Heart left ventricle (tissue), 13 donors: ENCODE data around the gene PTPN1.
"Not testable (repeated sequence)": the region's sequence is repeated elsewhere in the genome, so short reads cannot be mapped to it uniquely, and the experiment has no call there.

Experiments used
- POLR2A ChIP-seq, 2 donors: fragments of 450-650 bp; IDR thresholded peaks; one replicate each; pipeline ENCODE4 v1.6.1; 2017; ENCODE audit warnings: antibody characterized with exemption in 2 of 2, mild to moderate bottlenecking in 2 of 2, moderate library complexity in 2 of 2
- TF ChIP-seq, protein P1 (sequence below), 12 donors: fragments of 200-600 bp; sonication (generic) in 4 of 12; IDR thresholded peaks; one replicate each; pipeline versions ENCODE4 v1.5.0 to v1.8.0; 2018 to 2022; ENCODE audit warnings: antibody characterized with exemption in 12 of 12, mild to moderate bottlenecking in 5 of 12
- donor health status: ischemic (EF 13 %, LVEDD 7.1; RV severe dilation, severe dysfunction).
- donor health status: DM: no; HTN: yes; CAD: no.
- donor health status: DM: no; HTN: no; CAD: no.
- donor health status: ischemic (EF 25% LVEDD 6.9; RV normal size, moderate dysfunction).
- donor health status: ischemic (EF 25% LVEDD 5.7; RV mildly dilated, moderate dysfunction).
- donor health status: ischemic (EF 35%, LVEDD 5.7; RV mildly dilated, moderate dysfunction).
- donor health status: nonischemic (EF 11% LVEDD 7.7; RV severe dilation, severe dysfunction).
- donor health status: DM: yes; HTN: yes; CAD: no.
- donor health status: PGD.
- donor health status: ischemic (EF 29% LVEDD 5.4; RV normal size, mild dysfunction).
- donor health status: nonischemic (EF 23%, LVEDD 6.1; RV moderate dilation, normal function).

DNA sequence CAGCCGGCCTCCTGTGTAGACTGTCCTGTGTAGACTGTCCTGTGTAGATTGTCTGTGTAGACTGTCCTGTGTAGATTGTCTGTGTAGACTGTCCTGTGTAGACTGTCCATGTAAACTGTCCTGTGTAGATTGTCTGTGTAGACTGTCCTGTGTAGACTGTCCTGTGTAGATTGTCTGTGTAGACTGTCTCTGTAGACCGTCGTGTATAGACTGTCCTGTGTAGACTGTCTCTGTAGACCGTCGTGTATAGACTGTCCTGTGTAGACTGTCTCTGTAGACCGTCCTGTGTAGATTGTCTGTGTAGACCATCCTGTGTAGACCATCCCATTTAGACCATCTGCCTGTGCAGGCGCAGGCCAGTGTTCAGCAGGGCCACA is 59.3 kb downstream of the PTPN1 start:
- TF ChIP-seq, protein P1, sequence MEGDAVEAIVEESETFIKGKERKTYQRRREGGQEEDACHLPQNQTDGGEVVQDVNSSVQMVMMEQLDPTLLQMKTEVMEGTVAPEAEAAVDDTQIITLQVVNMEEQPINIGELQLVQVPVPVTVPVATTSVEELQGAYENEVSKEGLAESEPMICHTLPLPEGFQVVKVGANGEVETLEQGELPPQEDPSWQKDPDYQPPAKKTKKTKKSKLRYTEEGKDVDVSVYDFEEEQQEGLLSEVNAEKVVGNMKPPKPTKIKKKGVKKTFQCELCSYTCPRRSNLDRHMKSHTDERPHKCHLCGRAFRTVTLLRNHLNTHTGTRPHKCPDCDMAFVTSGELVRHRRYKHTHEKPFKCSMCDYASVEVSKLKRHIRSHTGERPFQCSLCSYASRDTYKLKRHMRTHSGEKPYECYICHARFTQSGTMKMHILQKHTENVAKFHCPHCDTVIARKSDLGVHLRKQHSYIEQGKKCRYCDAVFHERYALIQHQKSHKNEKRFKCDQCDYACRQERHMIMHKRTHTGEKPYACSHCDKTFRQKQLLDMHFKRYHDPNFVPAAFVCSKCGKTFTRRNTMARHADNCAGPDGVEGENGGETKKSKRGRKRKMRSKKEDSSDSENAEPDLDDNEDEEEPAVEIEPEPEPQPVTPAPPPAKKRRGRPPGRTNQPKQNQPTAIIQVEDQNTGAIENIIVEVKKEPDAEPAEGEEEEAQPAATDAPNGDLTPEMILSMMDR (IDR thresholded peaks at IDR 0.05): not testable (repeated sequence)
- TF ChIP-seq POLR2A (IDR thresholded peaks at IDR 0.05): not testable (repeated sequence)
